GM10847 (cell line): ENCODE data around the gene LMO4.

Experiments used
- POLR2A ChIP-seq: IDR thresholded peaks from 2 replicates; pipeline ENCODE4 v1.6.1; 2011; ENCODE audit not compliant: insufficient read length; ENCODE audit errors: extremely low read depth

Gene LMO4

GRCh38 chr1:87328272-87329050 lies at the start of gene LMO4:
Gene LMO4, plus strand, starts transcription at chr1:87328880. Its CDS starts 3,136 bp downstream, at chr1:87332016.
- peak; percentile 77 for TF ChIP-seq POLR2A

GRCh38 chr1:87279536-87279875 lies 49.2 kb upstream of the LMO4 start:
- no peak for TF ChIP-seq POLR2A

GRCh38 chr1:87279966-87280535 lies 48.6 kb upstream of the LMO4 start:
- no peak for TF ChIP-seq POLR2A

- TF ChIP-seq POLR2A: no peak
These were observed 44.0 kb upstream of the LMO4 start for GRCh38 chr1:87284456-87285240.

- no peak for TF ChIP-seq POLR2A
These were observed 37.6 kb upstream of the LMO4 start for GRCh38 chr1:87291107-87291506.

GRCh38 chr1:87292684-87293493 lies 35.8 kb upstream of the LMO4 start:
- no peak for TF ChIP-seq POLR2A

- TF ChIP-seq POLR2A: no peak
These were observed 34.0 kb upstream of the LMO4 start for GRCh38 chr1:87294633-87295032.

- TF ChIP-seq POLR2A: no peak
These were observed 33.1 kb upstream of the LMO4 start for GRCh38 chr1:87295445-87296110.

GRCh38 chr1:87296206-87296605 lies 32.5 kb upstream of the LMO4 start:
- no peak for TF ChIP-seq POLR2A

- no peak for TF ChIP-seq POLR2A
These were observed 29.0 kb upstream of the LMO4 start for GRCh38 chr1:87299661-87300060.

GRCh38 chr1:87300628-87301027 lies 28.1 kb upstream of the LMO4 start:
- no peak for TF ChIP-seq POLR2A

GRCh38 chr1:87305151-87305550 lies 23.5 kb upstream of the LMO4 start:
- no peak for TF ChIP-seq POLR2A

- no peak for TF ChIP-seq POLR2A
These were observed 22.9 kb upstream of the LMO4 start for GRCh38 chr1:87305762-87306161.

- TF ChIP-seq POLR2A: no peak
These were observed 21.4 kb upstream of the LMO4 start for GRCh38 chr1:87307306-87307705.

GRCh38 chr1:87307931-87308330 lies 20.7 kb upstream of the LMO4 start:
- TF ChIP-seq POLR2A: no peak
